Bronchial epithelial cell (primary cell): Measurements from ENCODE around the gene TWIST2. TPM values are rescaled to one million over a fixed set of nuclear protein-coding genes. Genes with fewer than 3 reads are reported as not detected.

Experiments
- DNase-seq: peaks from one replicate; pipeline ENCODE4 v3.0.0-alpha.2; 2010; ENCODE audit warnings: low read depth
- FAIRE-seq: peaks from 2 replicates; lab custom pipeline; 2011; peaks lifted over from hg19 to GRCh38; lab: Jason Lieb, UNC
- H3K27me3 ChIP-seq: 2 replicates; pipeline ENCODE4 v1.5.1; 2011; ENCODE audit warnings: low read length; ENCODE audit not compliant: control insufficient read depth, insufficient read depth
- H3K36me3 ChIP-seq: 2 replicates; pipeline ENCODE4 v1.5.1; 2011; ENCODE audit warnings: low read length; ENCODE audit not compliant: control insufficient read depth, insufficient read depth
- H3K4me3 ChIP-seq: 2 replicates; pipeline ENCODE4 v1.5.1; 2011; ENCODE audit warnings: mild to moderate bottlenecking, low read depth, low read length, control low read depth
- total RNA-seq: library from RNA; depleted of rRNA; stranded (reverse); fragments of >200 nt; gene quantifications from 2 replicates; pipeline ENCODE4 v1.2.1, GENCODE V29; 2014
- TF ChIP-seq, protein P1 (sequence below): IDR thresholded peaks from 2 replicates; pipeline ENCODE4 v1.5.1; 2011; ENCODE audit warnings: mild to moderate bottlenecking, moderate library complexity, low read length, control low read depth, inconsistent platforms; ENCODE audit not compliant: insufficient read depth, severe bottlenecking

Gene TWIST2
- total RNA-seq, 1 donor from 2014 or later, result 7.4 TPM

DNA sequence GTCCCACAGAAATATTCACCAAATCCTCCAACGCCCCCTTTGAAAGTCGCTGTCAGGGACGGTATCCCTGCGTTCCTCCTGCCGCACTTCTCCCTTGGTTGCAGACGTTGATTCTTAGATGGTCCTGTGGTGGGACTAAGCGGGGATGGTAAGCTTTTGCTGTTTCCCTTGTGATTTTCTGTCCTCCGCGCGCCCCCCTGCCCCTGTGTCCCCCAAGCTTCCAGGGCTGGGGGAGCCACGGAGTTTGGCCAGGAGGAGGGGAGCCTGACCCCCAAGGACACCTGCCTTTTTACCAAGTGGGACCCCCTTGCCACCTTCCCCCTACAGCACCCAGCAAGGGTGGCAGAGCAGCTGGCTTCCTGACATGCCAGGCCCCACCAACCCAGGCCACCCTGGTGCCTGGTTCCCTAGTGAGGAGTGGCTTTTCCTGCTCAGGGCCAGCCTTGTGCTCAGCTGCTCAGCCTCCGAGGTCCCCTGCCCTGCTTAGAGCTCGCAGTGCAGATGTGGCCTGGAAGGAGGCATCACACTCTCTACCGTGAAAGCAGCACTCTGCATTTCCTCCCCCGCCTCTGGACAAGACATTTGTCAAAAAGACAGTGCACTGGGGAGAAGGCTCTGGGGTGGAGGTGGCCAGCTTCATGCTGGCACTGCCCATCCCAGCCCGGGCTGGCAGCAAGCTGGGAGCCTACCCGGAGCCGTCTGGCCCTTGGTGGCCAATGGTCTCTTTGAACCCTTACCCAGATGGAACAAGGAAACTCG, 49.4 kb downstream of the TWIST2 start:
- TF ChIP-seq, protein P1, sequence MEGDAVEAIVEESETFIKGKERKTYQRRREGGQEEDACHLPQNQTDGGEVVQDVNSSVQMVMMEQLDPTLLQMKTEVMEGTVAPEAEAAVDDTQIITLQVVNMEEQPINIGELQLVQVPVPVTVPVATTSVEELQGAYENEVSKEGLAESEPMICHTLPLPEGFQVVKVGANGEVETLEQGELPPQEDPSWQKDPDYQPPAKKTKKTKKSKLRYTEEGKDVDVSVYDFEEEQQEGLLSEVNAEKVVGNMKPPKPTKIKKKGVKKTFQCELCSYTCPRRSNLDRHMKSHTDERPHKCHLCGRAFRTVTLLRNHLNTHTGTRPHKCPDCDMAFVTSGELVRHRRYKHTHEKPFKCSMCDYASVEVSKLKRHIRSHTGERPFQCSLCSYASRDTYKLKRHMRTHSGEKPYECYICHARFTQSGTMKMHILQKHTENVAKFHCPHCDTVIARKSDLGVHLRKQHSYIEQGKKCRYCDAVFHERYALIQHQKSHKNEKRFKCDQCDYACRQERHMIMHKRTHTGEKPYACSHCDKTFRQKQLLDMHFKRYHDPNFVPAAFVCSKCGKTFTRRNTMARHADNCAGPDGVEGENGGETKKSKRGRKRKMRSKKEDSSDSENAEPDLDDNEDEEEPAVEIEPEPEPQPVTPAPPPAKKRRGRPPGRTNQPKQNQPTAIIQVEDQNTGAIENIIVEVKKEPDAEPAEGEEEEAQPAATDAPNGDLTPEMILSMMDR, result no peak
- Histone ChIP-seq H3K36me3 (no peaks in the 10 kb centered on the region), H3K4me3 (no peak overlapping the region), H3K27me3 (no peaks in the 10 kb centered on the region)
- no peak for FAIRE-seq
- no peak for DNase-seq

DNA sequence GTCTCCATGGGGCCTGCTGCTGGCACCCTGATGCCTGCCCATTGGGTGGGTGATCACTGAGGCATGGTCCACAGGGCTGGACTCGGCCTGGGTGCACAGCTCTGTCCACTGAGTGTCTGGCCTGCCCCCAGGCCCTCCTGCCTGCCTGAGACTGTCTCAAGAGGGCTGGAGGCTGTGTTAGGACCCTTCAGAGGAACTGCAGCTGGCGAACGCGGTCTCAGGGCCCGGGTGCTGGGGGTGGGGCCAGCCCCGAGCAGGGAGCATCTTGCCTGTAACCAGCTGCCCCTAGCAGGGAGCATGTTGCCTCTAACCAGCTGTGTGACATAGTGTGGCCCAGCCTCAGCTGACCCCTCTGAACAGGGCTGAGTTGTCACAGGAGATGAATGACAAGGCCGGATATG, 50.0 kb downstream of the TWIST2 start:
- TF ChIP-seq, protein P1, result no peak
- Histone ChIP-seq H3K27me3 (no peaks in the 10 kb centered on the region), H3K4me3 (no peak overlapping the region), H3K36me3 (no peaks in the 10 kb centered on the region)
- no peak for FAIRE-seq
- DNase-seq, result no peak

DNA sequence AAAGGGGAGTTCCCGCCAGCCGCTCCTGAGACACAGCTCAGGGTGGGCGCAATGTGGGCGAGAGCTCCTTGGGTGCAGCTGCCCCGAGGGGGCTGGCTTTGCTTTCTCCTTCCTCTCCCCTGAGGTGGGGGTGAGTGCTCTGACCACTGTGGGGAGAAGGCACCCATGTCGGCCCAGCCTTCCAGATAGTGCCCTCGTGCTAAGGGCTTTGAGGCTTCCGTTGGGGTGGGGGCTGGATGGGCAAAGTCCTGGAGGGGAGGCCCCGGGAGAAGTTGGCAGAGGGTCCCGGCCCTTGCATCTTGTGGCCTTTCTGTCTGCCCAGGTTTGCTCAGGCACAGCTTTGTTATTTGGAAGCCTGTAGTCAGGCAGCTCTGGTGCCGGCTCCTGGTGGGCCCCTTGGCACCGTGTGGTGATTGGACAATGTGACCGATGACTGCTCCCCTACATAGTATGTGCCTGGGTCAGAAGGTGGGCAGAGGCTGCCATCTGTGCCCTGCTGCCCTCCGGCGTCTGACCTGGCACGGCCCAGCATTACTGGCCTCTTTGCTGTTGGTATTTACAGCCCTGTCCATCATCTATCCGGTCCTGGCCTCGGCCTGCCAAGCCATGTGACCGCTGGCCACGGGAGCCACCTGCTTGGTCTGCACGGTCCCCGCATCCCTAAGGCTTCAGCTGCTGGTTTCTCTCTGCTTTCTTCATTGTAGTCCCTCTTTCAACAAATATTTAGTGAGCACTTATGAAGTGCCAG, 50.8 kb downstream of the TWIST2 start:
- TF ChIP-seq, protein P1, result no peak
- DNase-seq, result no peak
- H3K27me3 ChIP-seq, result no peaks in the 10 kb centered on the region
- FAIRE-seq, result no peak
- no peaks in the 10 kb centered on the region for H3K36me3 ChIP-seq
- no peak overlapping the region for H3K4me3 ChIP-seq

DNA sequence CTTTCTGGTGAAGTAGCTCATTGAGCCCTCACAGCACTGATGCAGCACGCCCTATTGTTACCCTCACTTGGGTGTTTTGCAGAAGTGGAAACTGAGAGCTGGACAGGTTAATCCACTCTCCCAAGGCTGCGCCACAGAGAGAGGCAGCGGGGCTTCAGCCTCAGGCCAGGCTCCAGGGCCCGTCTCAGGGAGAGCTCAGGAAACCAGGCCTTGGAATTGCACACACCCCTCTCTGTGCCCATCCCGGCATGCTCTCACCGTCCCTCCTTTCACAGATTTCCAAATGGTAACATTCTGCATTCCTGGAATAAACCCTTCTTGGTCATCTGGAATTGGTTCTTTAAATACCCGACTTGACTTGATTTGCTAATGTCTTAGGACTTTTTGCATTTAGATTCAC, 51.5 kb downstream of the TWIST2 start:
- no peak overlapping the region for H3K4me3 ChIP-seq
- H3K36me3 ChIP-seq, result no peaks in the 10 kb centered on the region
- DNase-seq, result no peak
- TF ChIP-seq, protein P1, result no peak
- no peaks in the 10 kb centered on the region for H3K27me3 ChIP-seq
- no peak for FAIRE-seq

DNA sequence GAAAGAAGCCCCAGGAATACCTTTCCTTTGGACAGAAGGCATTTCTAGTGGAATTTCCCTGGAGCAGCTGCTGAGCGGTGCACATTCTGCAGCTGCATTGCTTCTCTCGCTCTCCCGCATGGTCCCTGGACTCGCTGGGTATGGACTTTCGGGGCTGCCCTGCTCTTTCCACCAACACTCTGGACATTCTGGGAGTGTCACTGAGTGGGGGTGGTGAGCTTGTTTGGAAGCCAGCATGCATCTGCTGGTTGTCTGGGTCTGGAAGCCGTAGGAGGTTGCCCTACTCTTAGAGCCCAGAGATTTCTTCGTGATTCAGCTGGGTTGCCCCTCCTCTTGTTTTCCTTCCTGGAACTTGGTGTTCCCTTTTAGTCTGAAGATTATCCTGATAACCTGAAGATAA, 52.6 kb downstream of the TWIST2 start:
- Histone ChIP-seq H3K27me3 (no peaks in the 10 kb centered on the region), H3K36me3 (no peaks in the 10 kb centered on the region), H3K4me3 (no peak overlapping the region)
- FAIRE-seq (no peak), DNase-seq (no peak)
- TF ChIP-seq, protein P1, result no peak
